H1 (cell line): ENCODE data around the gene ACSM3. TPM values are rescaled to one million over a fixed set of nuclear protein-coding genes. Genes with fewer than 3 reads are reported as not detected.

Source experiments
- EGR1 ChIP-seq: IDR thresholded peaks from 2 replicates; pipeline ENCODE4 v1.6.1; 2011; ENCODE audit warnings: low read depth, low read length, borderline replicate concordance
- HDAC2 ChIP-seq, 2 experiments: fragments of 300-600 bp in 1 of 2; sonication (generic) in 1 of 2; IDR thresholded peaks; 2 replicates each; pipeline ENCODE4 v1.6.1; 2011 to 2012; ENCODE audit warnings: low read depth in 2 of 2, low read length in 2 of 2, mild to moderate bottlenecking in 2 of 2, moderate library complexity in 2 of 2, borderline replicate concordance in 1 of 2, inconsistent platforms in 1 of 2
- KDM4A ChIP-seq: IDR thresholded peaks from one replicate; pipeline ENCODE4 v1.7.1; 2012; ENCODE audit warnings: low read depth, mild to moderate bottlenecking, moderate library complexity, low read length, inconsistent platforms; ENCODE audit not compliant: severe bottlenecking
- POLR2AphosphoS5 ChIP-seq: IDR thresholded peaks from 2 replicates; pipeline ENCODE4 v1.6.1; 2011; ENCODE audit warnings: low read depth, low read length
- SIN3A ChIP-seq, 2 experiments: IDR thresholded peaks in 1 of 2; conservative IDR thresholded peaks in 1 of 2; 2 replicates each; pipeline ENCODE4 v1.6.1; 2011 to 2012; ENCODE audit warnings: low read length in 2 of 2, improper control_type of control experiment in 1 of 2, low read depth in 1 of 2, mild to moderate bottlenecking in 1 of 2
- SIX5 ChIP-seq: IDR thresholded peaks from 2 replicates; pipeline ENCODE4 v1.6.1; 2011; ENCODE audit warnings: mild to moderate bottlenecking, low read depth, low read length
- TEAD4 ChIP-seq: IDR thresholded peaks from 2 replicates; pipeline ENCODE4 v1.6.1; 2012; ENCODE audit warnings: low read depth, low read length, inconsistent platforms, mixed read lengths
- polyA plus RNA-seq, 7 experiments: library from polyadenylated mRNA; depleted of rRNA in 3 of 7; stranded (reverse) in 5 of 7; unstranded in 2 of 7; fragments of >200 nt in 5 of 7; fragments of 200-250 nt in 2 of 7; gene quantifications; 1 replicate in 5 of 7; 2 replicates in 1 of 7; 4 replicates in 1 of 7; pipeline versions ENCODE4 v1.2.1 to v1.2.3, GENCODE V29; 2011 to 2013; ENCODE audit warnings: missing spikeins in 2 of 7, mixed read lengths in 2 of 7
- total RNA-seq: library from RNA; stranded (reverse); fragmentation: NEBNext Ultra II Directional; extraction: Animal tissue kit (Norgen Biotek cat#: 25700); gene quantifications from 2 replicates; pipeline ENCODE4 v1.2.1, GENCODE V29; 2021
- TF ChIP-seq, protein P1 (sequence below): fragments of 300-600 bp; sonication (generic); IDR thresholded peaks from 2 replicates; pipeline ENCODE4 v1.7.1; 2012; ENCODE audit warnings: low read length, moderate library complexity, mild to moderate bottlenecking, inconsistent platforms; ENCODE audit not compliant: insufficient replicate concordance

The ACSM3 gene
- total and polyA plus RNA-seq, 2 of the 8 experiments (the other 6 are each of a cell fraction or from before 2014, with no cell fraction given): 5.7 to 6.2 TPM

DNA sequence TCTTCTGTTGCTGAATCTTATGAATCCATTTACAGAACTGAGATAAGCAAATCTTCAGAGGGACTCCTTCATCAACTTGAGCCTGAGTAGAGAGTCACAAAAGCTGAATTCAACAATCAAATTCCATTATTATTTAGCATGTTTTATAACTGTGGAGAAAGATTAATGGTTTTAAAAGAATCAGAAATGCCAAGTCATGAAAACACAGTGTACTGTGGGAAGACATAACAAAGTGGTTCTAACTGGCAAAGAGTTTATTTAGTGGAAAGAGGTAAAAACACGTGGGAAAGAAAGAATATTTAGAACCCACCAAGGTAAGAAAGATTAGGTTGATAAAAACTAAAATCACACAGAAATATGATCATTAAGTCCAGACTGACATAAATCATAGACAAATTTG, 37.5 kb downstream of the ACSM3 start (continued):
- TF ChIP-seq, protein P1, sequence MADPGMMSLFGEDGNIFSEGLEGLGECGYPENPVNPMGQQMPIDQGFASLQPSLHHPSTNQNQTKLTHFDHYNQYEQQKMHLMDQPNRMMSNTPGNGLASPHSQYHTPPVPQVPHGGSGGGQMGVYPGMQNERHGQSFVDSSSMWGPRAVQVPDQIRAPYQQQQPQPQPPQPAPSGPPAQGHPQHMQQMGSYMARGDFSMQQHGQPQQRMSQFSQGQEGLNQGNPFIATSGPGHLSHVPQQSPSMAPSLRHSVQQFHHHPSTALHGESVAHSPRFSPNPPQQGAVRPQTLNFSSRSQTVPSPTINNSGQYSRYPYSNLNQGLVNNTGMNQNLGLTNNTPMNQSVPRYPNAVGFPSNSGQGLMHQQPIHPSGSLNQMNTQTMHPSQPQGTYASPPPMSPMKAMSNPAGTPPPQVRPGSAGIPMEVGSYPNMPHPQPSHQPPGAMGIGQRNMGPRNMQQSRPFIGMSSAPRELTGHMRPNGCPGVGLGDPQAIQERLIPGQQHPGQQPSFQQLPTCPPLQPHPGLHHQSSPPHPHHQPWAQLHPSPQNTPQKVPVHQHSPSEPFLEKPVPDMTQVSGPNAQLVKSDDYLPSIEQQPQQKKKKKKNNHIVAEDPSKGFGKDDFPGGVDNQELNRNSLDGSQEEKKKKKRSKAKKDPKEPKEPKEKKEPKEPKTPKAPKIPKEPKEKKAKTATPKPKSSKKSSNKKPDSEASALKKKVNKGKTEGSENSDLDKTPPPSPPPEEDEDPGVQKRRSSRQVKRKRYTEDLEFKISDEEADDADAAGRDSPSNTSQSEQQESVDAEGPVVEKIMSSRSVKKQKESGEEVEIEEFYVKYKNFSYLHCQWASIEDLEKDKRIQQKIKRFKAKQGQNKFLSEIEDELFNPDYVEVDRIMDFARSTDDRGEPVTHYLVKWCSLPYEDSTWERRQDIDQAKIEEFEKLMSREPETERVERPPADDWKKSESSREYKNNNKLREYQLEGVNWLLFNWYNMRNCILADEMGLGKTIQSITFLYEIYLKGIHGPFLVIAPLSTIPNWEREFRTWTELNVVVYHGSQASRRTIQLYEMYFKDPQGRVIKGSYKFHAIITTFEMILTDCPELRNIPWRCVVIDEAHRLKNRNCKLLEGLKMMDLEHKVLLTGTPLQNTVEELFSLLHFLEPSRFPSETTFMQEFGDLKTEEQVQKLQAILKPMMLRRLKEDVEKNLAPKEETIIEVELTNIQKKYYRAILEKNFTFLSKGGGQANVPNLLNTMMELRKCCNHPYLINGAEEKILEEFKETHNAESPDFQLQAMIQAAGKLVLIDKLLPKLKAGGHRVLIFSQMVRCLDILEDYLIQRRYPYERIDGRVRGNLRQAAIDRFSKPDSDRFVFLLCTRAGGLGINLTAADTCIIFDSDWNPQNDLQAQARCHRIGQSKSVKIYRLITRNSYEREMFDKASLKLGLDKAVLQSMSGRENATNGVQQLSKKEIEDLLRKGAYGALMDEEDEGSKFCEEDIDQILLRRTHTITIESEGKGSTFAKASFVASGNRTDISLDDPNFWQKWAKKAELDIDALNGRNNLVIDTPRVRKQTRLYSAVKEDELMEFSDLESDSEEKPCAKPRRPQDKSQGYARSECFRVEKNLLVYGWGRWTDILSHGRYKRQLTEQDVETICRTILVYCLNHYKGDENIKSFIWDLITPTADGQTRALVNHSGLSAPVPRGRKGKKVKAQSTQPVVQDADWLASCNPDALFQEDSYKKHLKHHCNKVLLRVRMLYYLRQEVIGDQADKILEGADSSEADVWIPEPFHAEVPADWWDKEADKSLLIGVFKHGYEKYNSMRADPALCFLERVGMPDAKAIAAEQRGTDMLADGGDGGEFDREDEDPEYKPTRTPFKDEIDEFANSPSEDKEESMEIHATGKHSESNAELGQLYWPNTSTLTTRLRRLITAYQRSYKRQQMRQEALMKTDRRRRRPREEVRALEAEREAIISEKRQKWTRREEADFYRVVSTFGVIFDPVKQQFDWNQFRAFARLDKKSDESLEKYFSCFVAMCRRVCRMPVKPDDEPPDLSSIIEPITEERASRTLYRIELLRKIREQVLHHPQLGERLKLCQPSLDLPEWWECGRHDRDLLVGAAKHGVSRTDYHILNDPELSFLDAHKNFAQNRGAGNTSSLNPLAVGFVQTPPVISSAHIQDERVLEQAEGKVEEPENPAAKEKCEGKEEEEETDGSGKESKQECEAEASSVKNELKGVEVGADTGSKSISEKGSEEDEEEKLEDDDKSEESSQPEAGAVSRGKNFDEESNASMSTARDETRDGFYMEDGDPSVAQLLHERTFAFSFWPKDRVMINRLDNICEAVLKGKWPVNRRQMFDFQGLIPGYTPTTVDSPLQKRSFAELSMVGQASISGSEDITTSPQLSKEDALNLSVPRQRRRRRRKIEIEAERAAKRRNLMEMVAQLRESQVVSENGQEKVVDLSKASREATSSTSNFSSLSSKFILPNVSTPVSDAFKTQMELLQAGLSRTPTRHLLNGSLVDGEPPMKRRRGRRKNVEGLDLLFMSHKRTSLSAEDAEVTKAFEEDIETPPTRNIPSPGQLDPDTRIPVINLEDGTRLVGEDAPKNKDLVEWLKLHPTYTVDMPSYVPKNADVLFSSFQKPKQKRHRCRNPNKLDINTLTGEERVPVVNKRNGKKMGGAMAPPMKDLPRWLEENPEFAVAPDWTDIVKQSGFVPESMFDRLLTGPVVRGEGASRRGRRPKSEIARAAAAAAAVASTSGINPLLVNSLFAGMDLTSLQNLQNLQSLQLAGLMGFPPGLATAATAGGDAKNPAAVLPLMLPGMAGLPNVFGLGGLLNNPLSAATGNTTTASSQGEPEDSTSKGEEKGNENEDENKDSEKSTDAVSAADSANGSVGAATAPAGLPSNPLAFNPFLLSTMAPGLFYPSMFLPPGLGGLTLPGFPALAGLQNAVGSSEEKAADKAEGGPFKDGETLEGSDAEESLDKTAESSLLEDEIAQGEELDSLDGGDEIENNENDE: no peak
- TF ChIP-seq TEAD4: no peak
- no peak for TF ChIP-seq KDM4A
- TF ChIP-seq EGR1: no peak
- no peak for TF ChIP-seq SIN3A (conservative IDR thresholded peaks at IDR 0.05 in 1 of 2, IDR thresholded peaks at IDR 0.05 in 1 of 2; ENCODE audit: low read depth in 1 of 2, low read length in 2 of 2)
- TF ChIP-seq POLR2AphosphoS5: no peak
- no peak for TF ChIP-seq HDAC2 (IDR thresholded peaks at IDR 0.05; ENCODE audit: borderline replicate concordance in 1 of 2, low read depth in 2 of 2, low read length in 2 of 2)
- no peak for TF ChIP-seq SIX5
- TF ChIP-seq, all 59 proteins: peak for 0
